ENCODE results near the gene GALNTL6. TPM values are rescaled to one million over a fixed set of nuclear protein-coding genes. Genes with fewer than 3 reads are reported as not detected.

Gene GALNTL6
- total RNA-seq, 1 experiment from 2014 or later, result not detected

DNA sequence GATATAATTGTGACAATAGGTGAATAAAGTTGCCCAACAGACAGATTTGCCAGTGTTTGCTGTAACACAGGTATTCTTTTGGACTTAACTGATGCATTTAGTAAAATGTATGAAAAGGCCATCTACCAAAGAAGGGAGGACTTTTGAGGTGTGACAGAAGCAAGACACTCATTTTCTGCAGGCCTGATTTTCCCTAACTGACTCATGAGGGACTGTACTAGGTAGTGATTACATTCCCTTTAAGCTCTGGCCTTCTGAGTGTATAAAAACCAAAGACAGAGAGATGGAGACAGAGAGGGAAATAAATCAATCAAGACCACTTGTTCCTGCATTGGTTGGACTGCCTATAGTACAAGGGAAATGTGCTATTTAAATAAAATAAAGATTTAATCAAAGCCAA, 1204.6 kb downstream of the GALNTL6 start:
- peaks cover 6 to 7% of the 10 kb centered on the region in 2 experiments for H3K9me3 Mint-ChIP-seq
- Histone ChIP-seq H2BK120ac (ENCODE audit: low read depth, low read length, poor library complexity, severe bottlenecking) (no peak overlapping the region), H3K14ac (ENCODE audit: insufficient read depth, low read length) (no peak overlapping the region), H3K56ac (ENCODE audit: insufficient read length, low read depth, low read length) (no peak overlapping the region), H4K5ac (ENCODE audit: insufficient read length, low read depth, low read length) (no peak overlapping the region), H3K27ac (ENCODE audit: insufficient read length, low read depth, low read length) (no peak overlapping the region), H3K18ac (ENCODE audit: insufficient read length, low read depth, low read length) (no peak overlapping the region), H2AK5ac (ENCODE audit: insufficient read length, low read length) (no peak overlapping the region), H3K27me3 (ENCODE audit: insufficient read depth, low read length) (no peaks in the 10 kb centered on the region), H3K79me1 (ENCODE audit: insufficient read depth, low read depth, low read length, poor library complexity, severe bottlenecking) (no peaks in the 10 kb centered on the region), H3K23ac (ENCODE audit: insufficient read length, low read depth, low read length) (no peak overlapping the region), H3K4ac (ENCODE audit: low read depth, low read length) (no peak overlapping the region), H2BK15ac (ENCODE audit: low read depth, low read length) (no peak overlapping the region), H2AFZ (ENCODE audit: low read length) (no peak overlapping the region), H3K9ac (ENCODE audit: extremely low read depth, insufficient read length, low read length) (no peak overlapping the region), H3K79me2 (ENCODE audit: insufficient read depth, low read length) (no peaks in the 10 kb centered on the region), H3K9me3 (ENCODE audit: control insufficient read depth, low read depth, low read length) (no peaks in the 10 kb centered on the region), H3K23me2 (ENCODE audit: insufficient read length, low read depth, low read length, poor library complexity, severe bottlenecking) (no peaks in the 10 kb centered on the region), H4K91ac (ENCODE audit: insufficient read length, low read depth, low read length) (no peak overlapping the region), H4K8ac (replicated peaks; ENCODE audit: insufficient read length, low read depth, low read length) (no peak overlapping the region), H2BK5ac (ENCODE audit: insufficient read length, low read length) (no peak overlapping the region), H2BK20ac (ENCODE audit: low read depth, low read length, poor library complexity, severe bottlenecking) (no peak overlapping the region), H4K20me1 (ENCODE audit: control insufficient read depth, insufficient read depth, insufficient read length) (no peaks in the 10 kb centered on the region), H3T11ph (ENCODE audit: low read length) (peak overlapping the region; percentile 37), H3K4me2 (ENCODE audit: insufficient read depth, insufficient read length, low read length) (no peak overlapping the region), H2BK12ac (ENCODE audit: insufficient read length, low read depth, low read length) (no peak overlapping the region), H3K4me1 (ENCODE audit: insufficient read depth, low read length) (no peaks in the 10 kb centered on the region)
- TF ChIP-seq, protein P1, sequence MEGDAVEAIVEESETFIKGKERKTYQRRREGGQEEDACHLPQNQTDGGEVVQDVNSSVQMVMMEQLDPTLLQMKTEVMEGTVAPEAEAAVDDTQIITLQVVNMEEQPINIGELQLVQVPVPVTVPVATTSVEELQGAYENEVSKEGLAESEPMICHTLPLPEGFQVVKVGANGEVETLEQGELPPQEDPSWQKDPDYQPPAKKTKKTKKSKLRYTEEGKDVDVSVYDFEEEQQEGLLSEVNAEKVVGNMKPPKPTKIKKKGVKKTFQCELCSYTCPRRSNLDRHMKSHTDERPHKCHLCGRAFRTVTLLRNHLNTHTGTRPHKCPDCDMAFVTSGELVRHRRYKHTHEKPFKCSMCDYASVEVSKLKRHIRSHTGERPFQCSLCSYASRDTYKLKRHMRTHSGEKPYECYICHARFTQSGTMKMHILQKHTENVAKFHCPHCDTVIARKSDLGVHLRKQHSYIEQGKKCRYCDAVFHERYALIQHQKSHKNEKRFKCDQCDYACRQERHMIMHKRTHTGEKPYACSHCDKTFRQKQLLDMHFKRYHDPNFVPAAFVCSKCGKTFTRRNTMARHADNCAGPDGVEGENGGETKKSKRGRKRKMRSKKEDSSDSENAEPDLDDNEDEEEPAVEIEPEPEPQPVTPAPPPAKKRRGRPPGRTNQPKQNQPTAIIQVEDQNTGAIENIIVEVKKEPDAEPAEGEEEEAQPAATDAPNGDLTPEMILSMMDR (conservative IDR thresholded peaks at IDR 0.05), result no peak
- no peak for DNase-seq
- H3K4me3 Mint-ChIP-seq, result no peak overlapping the region
- H3K36me3 Mint-ChIP-seq (ENCODE audit: insufficient read depth in 1 of 3, low read depth in 3 of 3), result peaks cover 5 to 11% (median 9%) of the 10 kb centered on the region in 3 experiments
- peaks cover 3% of the 10 kb centered on the region for H3K27me3 Mint-ChIP-seq (ENCODE audit: low read depth)
- peaks cover 43 to 45% of the 10 kb centered on the region in 2 experiments for H3K4me1 Mint-ChIP-seq
- H3K27ac Mint-ChIP-seq, result no peak overlapping the region
